Uterus (tissue), 4 donors: ENCODE data around the gene TCF4. TPM values are rescaled to one million over a fixed set of nuclear protein-coding genes. Genes with fewer than 3 reads are reported as not detected.

Source experiments
- DNase-seq, 2 donors: peaks; one replicate each; pipeline ENCODE4 v3.0.0-alpha.2; 2019 to 2020
- H3K27ac ChIP-seq, 2 donors: fragments of 200-600 bp; sonication (generic); 1 replicate in 1 of 2; 2 replicates in 1 of 2; pipeline ENCODE4 v1.5.1; 2016 to 2018
- H3K27me3 ChIP-seq, 2 donors: fragments of 200-600 bp; sonication (generic); one replicate each; pipeline ENCODE4 v1.5.1; 2018 to 2019; ENCODE audit warnings: control low read depth in 1 of 2
- H3K36me3 ChIP-seq, 2 donors: fragments of 200-600 bp; sonication (generic); one replicate each; pipeline ENCODE4 v1.5.1; 2019; ENCODE audit warnings: control low read depth in 1 of 2
- H3K4me1 ChIP-seq, 2 donors: fragments of 200-600 bp; sonication (generic); one replicate each; pipeline ENCODE4 v1.5.1; 2018 to 2019; ENCODE audit warnings: control low read depth in 1 of 2
- H3K4me3 ChIP-seq, 2 donors: fragments of 200-600 bp; sonication (generic); 1 replicate in 1 of 2; 2 replicates in 1 of 2; pipeline ENCODE4 v1.5.1; 2018 to 2019; ENCODE audit warnings: mild to moderate bottlenecking in 1 of 2
- H3K9me3 ChIP-seq, 2 donors: fragments of 200-600 bp; sonication (generic); one replicate each; pipeline ENCODE4 v1.5.1; 2019; ENCODE audit warnings: control low read depth in 1 of 2
- CTCF ChIP-seq, 4 experiments: fragments of 200-600 bp in 2 of 4; fragments of 450-650 bp in 2 of 4; sonication (generic) in 2 of 4; IDR thresholded peaks; one replicate each; pipeline ENCODE4 v1.5.1; 2016 to 2019; ENCODE audit warnings: antibody characterized with exemption in 4 of 4, mild to moderate bottlenecking in 2 of 4, moderate library complexity in 1 of 4
- POLR2A ChIP-seq, 2 donors: fragments of 450-650 bp; IDR thresholded peaks; one replicate each; pipeline ENCODE4 v1.6.1; 2016; ENCODE audit warnings: antibody characterized with exemption in 2 of 2, mild to moderate bottlenecking in 1 of 2, moderate library complexity in 1 of 2
- intact Hi-C: fragments of 100-400 bp; cut with DNase I; formaldehyde crosslinking; loops from one replicate; pipeline ENCODE4 v1.15.1; 2023; ENCODE audit warnings: low total_unique reads
- total RNA-seq, 4 donors: library from RNA; depleted of rRNA in 3 of 4; stranded (reverse); fragments of >200 nt in 3 of 4; gene quantifications; one replicate each; pipeline versions ENCODE4 v1.1.0 to v1.2.4, GENCODE V29; 2014 to 2023
- donor health status: DM: yes; HTN: yes; CAD: no.

TCF4 gene
- total RNA-seq, 4 donors from 2014 or later: 123 to 514 (median 163) TPM

- H3K4me1 ChIP-seq: peaks cover 0 to 10% of the 10 kb centered on the region in 2 donors
- intact Hi-C loops: no loop called here
These were observed 337.2 kb downstream of the TCF4 start for GRCh38 chr18:55250768-55251173.

GRCh38 chr18:55249550-55249949 lies 338.4 kb downstream of the TCF4 start:
- Histone ChIP-seq H3K9me3 (no peaks in the 10 kb centered on the region), H3K27ac (peak overlapping the region; percentile 11 to 18), H3K4me3 (no peak overlapping the region), H3K27me3 (no peaks in the 10 kb centered on the region), H3K36me3 (no peaks in the 10 kb centered on the region), H3K4me1 (peaks cover 0 to 10% of the 10 kb centered on the region in 2 donors)
- DNase-seq: no peak
- TF ChIP-seq CTCF (IDR thresholded peaks at IDR 0.05) (no peak), POLR2A (IDR thresholded peaks at IDR 0.05) (no peak)
- intact Hi-C loops: no loop called here

More at GRCh38 chr18:55250768-55251173, 337.2 kb downstream of the TCF4 start:
- Histone ChIP-seq H3K36me3 (no peaks in the 10 kb centered on the region), H3K27me3 (no peaks in the 10 kb centered on the region), H3K9me3 (no peaks in the 10 kb centered on the region), H3K27ac (peak overlapping the region; percentile 74 to 89), H3K4me3 (no peak overlapping the region)
- DNase-seq: no peak
- no peak for TF ChIP-seq POLR2A (IDR thresholded peaks at IDR 0.05)

- Histone ChIP-seq H3K4me3 (no peak overlapping the region), H3K9me3 (no peaks in the 10 kb centered on the region), H3K27ac (peak overlapping the region; percentile 11 to 23), H3K27me3 (no peaks in the 10 kb centered on the region), H3K4me1 (peaks cover 1 to 10% of the 10 kb centered on the region in 2 donors), H3K36me3 (no peaks in the 10 kb centered on the region)
- DNase-seq: no peak
- intact Hi-C loops: no loop called here
- TF ChIP-seq CTCF (IDR thresholded peaks at IDR 0.05): no peak
- no peak for TF ChIP-seq POLR2A (IDR thresholded peaks at IDR 0.05)
These were observed 339.5 kb downstream of the TCF4 start for GRCh38 chr18:55248495-55248894.

DNA sequence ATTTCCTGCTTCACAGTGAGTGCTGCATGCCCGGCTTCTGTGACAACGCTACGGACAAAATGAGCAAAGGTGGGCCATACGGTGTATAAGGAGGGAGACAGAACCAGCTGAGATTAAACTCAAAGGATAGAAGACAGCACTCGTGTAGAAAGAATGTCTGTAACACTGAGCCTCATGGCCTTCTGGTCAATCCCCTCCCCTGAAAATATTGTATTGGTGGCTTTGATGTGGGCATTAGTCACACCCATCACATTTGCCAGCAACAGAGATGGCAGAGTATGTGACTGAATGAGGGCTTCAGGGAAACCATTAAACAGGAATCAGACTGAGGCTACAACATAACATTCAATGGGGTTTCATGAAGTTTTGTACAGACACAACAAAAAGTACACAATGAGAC lies 341.0 kb downstream of the TCF4 start:
- Histone ChIP-seq H3K4me1 (peaks cover 7 to 10% of the 10 kb centered on the region in 2 donors), H3K27ac (peak overlapping the region; percentile 77 to 79), H3K4me3 (no peak overlapping the region), H3K36me3 (no peaks in the 10 kb centered on the region), H3K9me3 (no peaks in the 10 kb centered on the region), H3K27me3 (no peaks in the 10 kb centered on the region)
- DNase-seq: no peak
- intact Hi-C loops: no loop called here
- no peak for TF ChIP-seq POLR2A (IDR thresholded peaks at IDR 0.05)
- no peak for TF ChIP-seq CTCF (IDR thresholded peaks at IDR 0.05)

- Histone ChIP-seq H3K36me3 (no peaks in the 10 kb centered on the region), H3K4me3 (no peak overlapping the region), H3K9me3 (no peaks in the 10 kb centered on the region), H3K27ac (peak overlapping the region; percentile 77 to 79), H3K27me3 (no peaks in the 10 kb centered on the region), H3K4me1 (peaks cover 7 to 9% of the 10 kb centered on the region in 2 donors)
- intact Hi-C loops: no loop called here
- no peak for DNase-seq
- TF ChIP-seq CTCF (IDR thresholded peaks at IDR 0.05): no peak
- no peak for TF ChIP-seq POLR2A (IDR thresholded peaks at IDR 0.05)
These were observed 341.7 kb downstream of the TCF4 start for GRCh38 chr18:55246278-55246677.

DNA sequence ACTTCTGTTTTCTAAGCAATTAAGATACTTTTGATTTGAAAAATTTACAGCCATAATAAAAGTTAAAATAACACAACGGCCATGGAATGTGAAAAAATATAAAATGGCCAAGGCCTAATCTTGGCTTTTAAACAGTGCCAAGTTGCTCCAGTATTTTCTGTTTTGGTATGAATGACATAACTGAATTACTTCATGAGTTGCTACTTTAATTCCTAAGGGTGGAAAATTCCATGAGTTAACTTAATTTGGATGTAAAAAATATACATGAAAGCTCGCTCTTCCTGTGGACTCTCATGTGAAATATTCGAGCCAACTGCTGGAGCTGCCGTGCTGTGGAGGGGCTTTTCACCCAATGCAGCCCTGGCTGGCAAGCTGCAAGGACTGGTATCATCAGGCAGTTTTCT lies 342.8 kb downstream of the TCF4 start:
- intact Hi-C loops: no loop called here
- peak overlapping the region; percentile 77 to 79 for H3K27ac ChIP-seq
- no peaks in the 10 kb centered on the region for H3K27me3 ChIP-seq
- peaks cover 0 to 7% of the 10 kb centered on the region in 2 donors for H3K4me1 ChIP-seq
- no peak overlapping the region for H3K4me3 ChIP-seq
- H3K9me3 ChIP-seq: no peaks in the 10 kb centered on the region
- no peak for DNase-seq
- H3K36me3 ChIP-seq: no peaks in the 10 kb centered on the region
- TF ChIP-seq POLR2A (IDR thresholded peaks at IDR 0.05): no peak
- TF ChIP-seq CTCF (IDR thresholded peaks at IDR 0.05): no peak
